AG04450 (cell line): ENCODE data around the gene DDX10. TPM values are rescaled to one million over a fixed set of nuclear protein-coding genes. Genes with fewer than 3 reads are reported as not detected.

ENCODE experiments used
- CTCF ChIA-PET: fragments of 300-600, 350-600 bp; formaldehyde crosslinking; extraction: SDS; loops from one replicate; lab custom pipeline; 2022; ENCODE audit warnings: antibody characterized with exemption, inconsistent platforms; lab: Charles Lee
- POLR2A ChIA-PET: fragments of 350-600 bp; formaldehyde crosslinking; extraction: SDS; loops from one replicate; lab custom pipeline; 2021; ENCODE audit warnings: antibody characterized with exemption, inconsistent platforms; lab: Yijun Ruan, JAX
- DNase-seq: peaks from one replicate; pipeline ENCODE4 v3.0.0-alpha.2; 2011; ENCODE audit warnings: low read depth, low spot score
- H3K27ac ChIP-seq: one replicate; pipeline ENCODE4 v1.5.1; 2012; ENCODE audit warnings: low read depth, low read length, control low read depth
- H3K27me3 ChIP-seq: one replicate; pipeline ENCODE4 v1.6.0; 2012; ENCODE audit warnings: low read length; ENCODE audit not compliant: control insufficient read depth, insufficient read depth
- H3K4me3 ChIP-seq: 2 replicates; pipeline ENCODE4 v1.5.1; 2011; ENCODE audit warnings: mild to moderate bottlenecking, low read depth, low read length, control low read depth
- H3K9me3 ChIP-seq: 2 replicates; pipeline ENCODE4 v1.5.1; 2012; ENCODE audit warnings: low read length; ENCODE audit not compliant: control insufficient read depth, insufficient read depth
- CTCF ChIP-seq: IDR thresholded peaks from 2 replicates; pipeline ENCODE4 v1.5.1; 2011; ENCODE audit warnings: low read depth, low read length, control low read depth, inconsistent platforms
- polyA plus RNA-seq: library from polyadenylated mRNA; depleted of rRNA; stranded (reverse); fragments of >200 nt; gene quantifications from 2 replicates; pipeline ENCODE4 v1.2.3, GENCODE V29; 2011

Gene DDX10
- polyA plus RNA-seq, 1 experiment, result 27.1 TPM

- no peaks in the 10 kb centered on the region for H3K9me3 ChIP-seq
- CTCF ChIA-PET, result interaction anchor here (2.3 kb wide), 1 partner anchor 15 kb away, joined by 11 read pairs; no protein-coding TSS in a partner anchor
- no peak overlapping the region for H3K27ac ChIP-seq
- no peak overlapping the region for H3K4me3 ChIP-seq
- no peaks in the 10 kb centered on the region for H3K27me3 ChIP-seq
- POLR2A ChIA-PET, result no interaction called here
- TF ChIP-seq CTCF, result no peak
- DNase-seq, result no peak
Observed at GRCh38 chr11:108886660-108887009, 221.8 kb downstream of the DDX10 start.

GRCh38 chr11:108887436-108888238 is 222.8 kb downstream of the DDX10 start:
- no peaks in the 10 kb centered on the region for H3K27me3 ChIP-seq
- H3K27ac ChIP-seq, result no peak overlapping the region
- ChIA-PET CTCF (interaction anchor here (2.3 kb wide), 1 partner anchor 16 kb away, joined by 11 read pairs; no protein-coding TSS in a partner anchor), POLR2A (no interaction called here)
- no peak overlapping the region for H3K4me3 ChIP-seq
- no peak for DNase-seq
- H3K9me3 ChIP-seq, result no peaks in the 10 kb centered on the region
- no peak for TF ChIP-seq CTCF

- Histone ChIP-seq H3K4me3 (no peak overlapping the region), H3K27ac (no peak overlapping the region), H3K27me3 (no peaks in the 10 kb centered on the region), H3K9me3 (no peaks in the 10 kb centered on the region)
- DNase-seq, result no peak
- ChIA-PET CTCF (no interaction called here), POLR2A (no interaction called here)
- TF ChIP-seq CTCF, result no peak
Observed at GRCh38 chr11:108890482-108891105, 225.7 kb downstream of the DDX10 start.

- no peak overlapping the region for H3K4me3 ChIP-seq
- ChIA-PET CTCF (no interaction called here), POLR2A (no interaction called here)
- DNase-seq, result no peak
- H3K9me3 ChIP-seq, result no peaks in the 10 kb centered on the region
- no peak for TF ChIP-seq CTCF
- H3K27me3 ChIP-seq, result no peaks in the 10 kb centered on the region
- no peak overlapping the region for H3K27ac ChIP-seq
Observed at GRCh38 chr11:108891143-108891542, 226.3 kb downstream of the DDX10 start.

GRCh38 chr11:108891909-108892511 is 227.1 kb downstream of the DDX10 start:
- Histone ChIP-seq H3K27me3 (no peaks in the 10 kb centered on the region), H3K9me3 (no peaks in the 10 kb centered on the region), H3K27ac (no peak overlapping the region), H3K4me3 (no peak overlapping the region)
- CTCF ChIA-PET, result no interaction called here
- no peak for DNase-seq
- POLR2A ChIA-PET, result no interaction called here
- no peak for TF ChIP-seq CTCF
